SK-N-MC (cell line): ENCODE measurements around the gene DIP2C.

ENCODE experiments used
- DNase-seq: peaks from one replicate; pipeline ENCODE4 v3.0.0-alpha.2; 2011; ENCODE audit warnings: low read depth, low spot score
- H3K27ac ChIP-seq: fragments of 200-600 bp; sonication (generic); 2 replicates; pipeline ENCODE4 v1.5.1; 2016; ENCODE audit warnings: mixed run types
- H3K36me3 ChIP-seq: fragments of 200-600 bp; sonication (generic); 2 replicates; pipeline ENCODE4 v1.6.1; 2017; ENCODE audit warnings: antibody characterized with exemption, low read length, mixed read lengths; ENCODE audit not compliant: insufficient read depth
- H3K4me3 ChIP-seq: fragments of 200-600 bp; sonication (generic); 2 replicates; pipeline ENCODE4 v1.5.1; 2016
- H3K9ac ChIP-seq: fragments of 200-600 bp; sonication (generic); 2 replicates; pipeline ENCODE4 v1.8.0; 2017; ENCODE audit warnings: mixed run types, mixed read lengths; ENCODE audit not compliant: insufficient read length
- H3K9me3 ChIP-seq: fragments of 200-600 bp; sonication (generic); 2 replicates; pipeline ENCODE4 v1.6.1; 2017; ENCODE audit warnings: low read depth, mild to moderate bottlenecking, antibody characterized with exemption, low read length, moderate library complexity, mixed read lengths
- EZH2 ChIP-seq: fragments of 200-600 bp; sonication (generic); IDR thresholded peaks from one replicate; pipeline ENCODE4 v1.6.1; 2017; ENCODE audit warnings: antibody characterized with exemption
- FOXP2 ChIP-seq: optimal IDR thresholded peaks from 2 replicates; pipeline ENCODE3; 2011; ENCODE audit warnings: mild to moderate bottlenecking, moderate library complexity; ENCODE audit not compliant: insufficient read depth; ENCODE audit errors: extremely low read length, control extremely low read depth
- POLR2AphosphoS5 ChIP-seq: IDR thresholded peaks from 2 replicates; pipeline ENCODE4 v1.6.1; 2012; ENCODE audit warnings: mild to moderate bottlenecking, low read depth, low read length, borderline replicate concordance

DIP2C gene

GRCh38 chr10:476455-476780 is 213.1 kb downstream of the DIP2C start:
- H3K36me3 ChIP-seq, result no peaks in the 10 kb centered on the region
- H3K9ac ChIP-seq, result no peak overlapping the region
- TF ChIP-seq FOXP2 (no peak), POLR2AphosphoS5 (no peak), EZH2 (no peak)
- H3K4me3 ChIP-seq, result no peak overlapping the region
- H3K27ac ChIP-seq, result no peak overlapping the region
- DNase-seq, result no peak
- no peaks in the 10 kb centered on the region for H3K9me3 ChIP-seq

- Histone ChIP-seq H3K9ac (no peak overlapping the region), H3K4me3 (no peak overlapping the region), H3K36me3 (no peaks in the 10 kb centered on the region), H3K9me3 (no peaks in the 10 kb centered on the region), H3K27ac (no peak overlapping the region)
- DNase-seq, result no peak
- TF ChIP-seq EZH2, result no peak
- no peak for TF ChIP-seq POLR2AphosphoS5
- no peak for TF ChIP-seq FOXP2
These were observed 213.6 kb downstream of the DIP2C start for GRCh38 chr10:475709-476454.

- no peak for DNase-seq
- no peaks in the 10 kb centered on the region for H3K36me3 ChIP-seq
- no peak overlapping the region for H3K27ac ChIP-seq
- no peaks in the 10 kb centered on the region for H3K9me3 ChIP-seq
- no peak overlapping the region for H3K9ac ChIP-seq
- TF ChIP-seq FOXP2 (no peak), EZH2 (no peak), POLR2AphosphoS5 (no peak)
- H3K4me3 ChIP-seq, result no peak overlapping the region
These were observed 214.5 kb downstream of the DIP2C start for GRCh38 chr10:474946-475345.

GRCh38 chr10:474406-474805 is 215.1 kb downstream of the DIP2C start:
- no peak for TF ChIP-seq FOXP2
- no peak for TF ChIP-seq EZH2
- no peak overlapping the region for H3K9ac ChIP-seq
- H3K4me3 ChIP-seq, result no peak overlapping the region
- no peaks in the 10 kb centered on the region for H3K36me3 ChIP-seq
- H3K9me3 ChIP-seq, result no peaks in the 10 kb centered on the region
- H3K27ac ChIP-seq, result no peak overlapping the region
- no peak for DNase-seq

- DNase-seq, result no peak
- Histone ChIP-seq H3K4me3 (no peak overlapping the region), H3K27ac (no peak overlapping the region), H3K9ac (no peak overlapping the region), H3K36me3 (no peaks in the 10 kb centered on the region), H3K9me3 (no peaks in the 10 kb centered on the region)
- TF ChIP-seq POLR2AphosphoS5 (no peak), EZH2 (no peak), FOXP2 (no peak)
These were observed 217.1 kb downstream of the DIP2C start for GRCh38 chr10:472241-472910.

DNA sequence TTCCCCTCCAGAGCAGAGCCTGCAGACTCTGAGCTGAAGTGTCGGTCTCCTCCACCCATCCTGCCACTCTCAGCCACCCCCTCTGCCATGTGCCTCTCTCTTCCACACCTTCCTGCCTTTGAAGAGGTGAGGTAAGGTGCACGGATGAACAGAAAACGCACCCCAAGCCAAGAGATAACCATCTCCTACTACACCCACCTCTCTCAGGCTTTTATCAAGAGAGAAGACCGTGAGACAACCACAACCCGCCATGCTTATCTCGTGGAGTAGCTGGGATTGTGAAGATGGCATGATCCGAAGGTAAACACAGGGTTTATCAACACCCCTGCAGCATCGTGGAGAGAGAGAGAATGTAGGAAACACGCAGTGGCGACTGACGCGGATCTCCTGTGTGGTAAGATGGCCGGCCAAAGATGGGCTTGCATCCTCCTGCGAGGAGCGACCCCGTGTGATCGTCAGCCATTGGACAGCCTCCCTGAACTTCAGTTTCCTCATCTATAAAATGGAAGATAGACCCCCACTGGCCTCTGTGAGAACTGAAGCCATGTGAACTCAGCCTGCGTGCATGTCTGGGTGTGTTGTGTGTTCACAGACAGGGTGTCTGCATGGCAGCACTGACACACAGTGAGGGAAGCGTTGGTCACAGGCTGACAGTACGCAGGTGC is 219.0 kb downstream of the DIP2C start:
- Histone ChIP-seq H3K27ac (no peak overlapping the region), H3K36me3 (no peaks in the 10 kb centered on the region)
- DNase-seq, result no peak

DNA sequence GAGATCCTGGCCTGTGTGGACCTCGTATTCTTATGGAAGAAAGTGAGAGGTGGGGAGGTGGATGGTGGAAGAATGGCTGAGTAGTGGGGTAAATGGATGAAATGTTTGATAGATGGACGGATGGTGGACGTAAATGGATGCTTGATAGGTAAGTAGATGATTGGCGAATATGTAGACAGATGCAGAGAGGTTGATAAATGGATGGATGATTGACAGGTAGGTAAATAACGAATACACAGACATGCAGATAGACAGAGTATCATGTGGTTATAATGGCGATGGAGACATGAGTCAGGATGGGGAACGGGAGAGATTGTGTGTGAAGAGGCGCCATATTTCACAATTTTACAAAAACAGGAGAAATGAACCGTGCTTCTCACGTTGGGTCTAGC is 219.5 kb downstream of the DIP2C start:
- DNase-seq, result no peak
- Histone ChIP-seq H3K9ac (no peak overlapping the region), H3K4me3 (no peak overlapping the region), H3K36me3 (no peaks in the 10 kb centered on the region), H3K27ac (no peak overlapping the region), H3K9me3 (no peaks in the 10 kb centered on the region)
- no peak for TF ChIP-seq EZH2
- no peak for TF ChIP-seq POLR2AphosphoS5
- no peak for TF ChIP-seq FOXP2

More for the DNA sequence above, 219.0 kb downstream of the DIP2C start:
- H3K9ac ChIP-seq, result no peak overlapping the region
- TF ChIP-seq EZH2 (no peak), FOXP2 (no peak), POLR2AphosphoS5 (no peak)
- H3K9me3 ChIP-seq, result no peaks in the 10 kb centered on the region
- H3K4me3 ChIP-seq, result no peak overlapping the region

DNA sequence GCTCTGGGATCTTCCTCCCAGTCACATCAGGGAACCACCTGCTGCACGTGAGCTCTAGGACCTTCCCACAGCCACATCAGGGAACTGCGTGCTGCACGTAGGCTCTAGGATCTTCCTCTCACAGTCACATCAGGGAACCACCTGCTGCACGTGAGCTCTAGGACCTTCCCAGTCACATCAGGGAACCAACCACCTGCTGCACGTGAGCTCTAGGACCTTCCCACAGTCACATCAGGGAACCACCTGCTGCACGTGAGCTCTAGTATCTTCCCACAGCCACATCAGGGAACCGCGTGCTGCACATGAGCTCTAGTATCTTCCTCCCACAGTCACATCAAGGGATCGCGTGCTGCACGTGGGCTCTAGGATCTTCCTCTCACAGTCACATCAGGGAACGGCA is 229.7 kb downstream of the DIP2C start:
- H3K9ac ChIP-seq, result no peak overlapping the region
- no peak for TF ChIP-seq FOXP2
- TF ChIP-seq EZH2, result no peak
- TF ChIP-seq POLR2AphosphoS5, result no peak
- H3K9me3 ChIP-seq, result no peaks in the 10 kb centered on the region
- no peaks in the 10 kb centered on the region for H3K36me3 ChIP-seq
- H3K4me3 ChIP-seq, result no peak overlapping the region
- DNase-seq, result no peak
- no peak overlapping the region for H3K27ac ChIP-seq

DNA sequence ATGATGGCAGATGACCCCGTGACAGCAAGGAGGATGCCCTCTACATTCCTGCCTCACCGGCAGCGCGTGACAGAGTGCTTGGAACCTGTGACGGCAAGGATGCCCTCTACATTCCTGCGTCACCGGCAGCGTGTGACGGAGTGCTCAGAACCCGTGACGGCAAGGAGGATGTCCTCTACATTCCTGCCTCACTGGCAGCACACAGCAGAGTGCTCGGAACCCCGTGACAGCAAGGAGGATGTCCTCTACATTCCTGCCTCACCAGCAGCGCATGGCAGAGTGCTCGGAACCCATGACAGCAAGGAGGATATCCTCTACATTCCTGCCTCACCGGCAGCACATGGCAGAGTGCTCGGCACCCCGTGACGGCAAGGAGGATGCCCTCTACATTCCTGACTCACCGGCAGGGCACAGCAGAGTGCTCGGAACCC is 231.0 kb downstream of the DIP2C start:
- Histone ChIP-seq H3K9me3 (no peaks in the 10 kb centered on the region), H3K4me3 (no peak overlapping the region), H3K27ac (no peak overlapping the region), H3K36me3 (no peaks in the 10 kb centered on the region), H3K9ac (no peak overlapping the region)
- no peak for DNase-seq
- no peak for TF ChIP-seq POLR2AphosphoS5
- no peak for TF ChIP-seq EZH2
- no peak for TF ChIP-seq FOXP2
